Measurements from ENCODE around the gene MRPL28.
A peak's percentile ranks its signal among the peaks of the same experiment; 100 is the strongest.

Gene MRPL28

DNA sequence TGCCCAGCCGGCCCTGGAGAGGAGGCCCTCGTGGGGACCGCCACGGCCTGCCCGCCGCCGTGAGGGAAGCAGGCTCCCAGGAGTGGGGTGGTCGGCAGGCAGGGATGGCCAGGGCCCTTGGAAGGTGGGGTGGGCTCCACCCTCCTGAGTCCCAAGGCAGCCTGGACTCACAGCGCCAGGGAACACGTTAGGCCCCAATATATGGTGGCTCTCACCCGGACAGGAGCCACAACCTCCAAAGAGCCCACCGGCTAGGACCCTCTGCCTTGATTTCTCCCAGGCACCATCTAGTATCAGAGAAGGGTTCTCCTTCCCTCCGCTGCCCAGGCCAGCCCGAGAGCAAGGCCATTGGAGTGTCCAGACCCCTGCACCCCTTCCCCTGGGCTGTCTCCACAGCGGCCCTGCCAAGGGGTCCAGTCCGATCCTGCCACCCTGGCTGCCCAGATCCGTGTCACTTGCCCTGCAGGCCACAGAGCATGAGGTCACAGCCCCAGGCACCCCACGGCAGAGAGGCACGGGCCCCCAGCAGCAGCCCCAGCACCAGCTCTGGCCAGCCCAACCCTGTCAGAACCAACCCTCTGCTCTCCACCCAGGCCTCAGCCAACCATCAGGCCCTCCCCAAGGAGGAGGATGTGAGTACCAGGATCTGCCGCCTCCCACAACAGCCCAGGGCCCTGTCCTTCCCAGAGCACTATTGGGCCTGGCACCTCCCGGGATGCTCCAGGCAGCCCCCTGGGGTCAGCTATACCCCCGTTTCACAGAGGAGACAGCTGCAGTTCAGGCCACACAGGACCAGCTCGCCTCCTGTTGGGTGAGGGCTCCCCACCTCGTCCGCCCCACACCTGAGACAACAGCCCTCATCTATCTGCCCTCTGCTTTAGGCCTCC lies 16.7 kb downstream of the MRPL28 start:
- Histone ChIP-seq H3K79me2 (ENCODE audit: insufficient read depth, low read length) (peaks cover 19% of the 10 kb centered on the region; the same call in 1 of the 2 replicates), H3K4me3 (ENCODE audit: insufficient read depth, low read length, poor library complexity, severe bottlenecking) (peak overlapping the region; percentile 45), H3K9ac (ENCODE audit: low read length) (peak overlapping the region; percentile 17; the same call in 1 of the 2 replicates), H3K36me3 (ENCODE audit: low read length) (no peaks in the 10 kb centered on the region), H2AFZ (ENCODE audit: low read depth, low read length, severe bottlenecking) (peak overlapping the region; percentile 77), H3K27ac (ENCODE audit: low read depth, low read length) (no peak overlapping the region), H3F3A (ENCODE audit: insufficient read depth) (no peaks in the 10 kb centered on the region), H3K4me2 (ENCODE audit: low read depth, low read length, poor library complexity, severe bottlenecking) (peak overlapping the region; percentile 52), H4K20me1 (ENCODE audit: low read depth, low read length) (no peaks in the 10 kb centered on the region), H3K27me3 (ENCODE audit: low read length) (no peaks in the 10 kb centered on the region), H3K9me3 (ENCODE audit: insufficient read depth, low read length) (no peaks in the 10 kb centered on the region), H3K9me2 (replicated peaks; ENCODE audit: insufficient read depth, low read length) (no peaks in the 10 kb centered on the region)
- no peak for TF ChIP-seq EZH2phosphoT487 (conservative IDR thresholded peaks at IDR 0.05; ENCODE audit: low read length)
- TF ChIP-seq, protein P1, sequence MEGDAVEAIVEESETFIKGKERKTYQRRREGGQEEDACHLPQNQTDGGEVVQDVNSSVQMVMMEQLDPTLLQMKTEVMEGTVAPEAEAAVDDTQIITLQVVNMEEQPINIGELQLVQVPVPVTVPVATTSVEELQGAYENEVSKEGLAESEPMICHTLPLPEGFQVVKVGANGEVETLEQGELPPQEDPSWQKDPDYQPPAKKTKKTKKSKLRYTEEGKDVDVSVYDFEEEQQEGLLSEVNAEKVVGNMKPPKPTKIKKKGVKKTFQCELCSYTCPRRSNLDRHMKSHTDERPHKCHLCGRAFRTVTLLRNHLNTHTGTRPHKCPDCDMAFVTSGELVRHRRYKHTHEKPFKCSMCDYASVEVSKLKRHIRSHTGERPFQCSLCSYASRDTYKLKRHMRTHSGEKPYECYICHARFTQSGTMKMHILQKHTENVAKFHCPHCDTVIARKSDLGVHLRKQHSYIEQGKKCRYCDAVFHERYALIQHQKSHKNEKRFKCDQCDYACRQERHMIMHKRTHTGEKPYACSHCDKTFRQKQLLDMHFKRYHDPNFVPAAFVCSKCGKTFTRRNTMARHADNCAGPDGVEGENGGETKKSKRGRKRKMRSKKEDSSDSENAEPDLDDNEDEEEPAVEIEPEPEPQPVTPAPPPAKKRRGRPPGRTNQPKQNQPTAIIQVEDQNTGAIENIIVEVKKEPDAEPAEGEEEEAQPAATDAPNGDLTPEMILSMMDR (IDR thresholded peaks at IDR 0.05; ENCODE audit: insufficient read depth, low read length, poor library complexity, severe bottlenecking) = no peak

DNA sequence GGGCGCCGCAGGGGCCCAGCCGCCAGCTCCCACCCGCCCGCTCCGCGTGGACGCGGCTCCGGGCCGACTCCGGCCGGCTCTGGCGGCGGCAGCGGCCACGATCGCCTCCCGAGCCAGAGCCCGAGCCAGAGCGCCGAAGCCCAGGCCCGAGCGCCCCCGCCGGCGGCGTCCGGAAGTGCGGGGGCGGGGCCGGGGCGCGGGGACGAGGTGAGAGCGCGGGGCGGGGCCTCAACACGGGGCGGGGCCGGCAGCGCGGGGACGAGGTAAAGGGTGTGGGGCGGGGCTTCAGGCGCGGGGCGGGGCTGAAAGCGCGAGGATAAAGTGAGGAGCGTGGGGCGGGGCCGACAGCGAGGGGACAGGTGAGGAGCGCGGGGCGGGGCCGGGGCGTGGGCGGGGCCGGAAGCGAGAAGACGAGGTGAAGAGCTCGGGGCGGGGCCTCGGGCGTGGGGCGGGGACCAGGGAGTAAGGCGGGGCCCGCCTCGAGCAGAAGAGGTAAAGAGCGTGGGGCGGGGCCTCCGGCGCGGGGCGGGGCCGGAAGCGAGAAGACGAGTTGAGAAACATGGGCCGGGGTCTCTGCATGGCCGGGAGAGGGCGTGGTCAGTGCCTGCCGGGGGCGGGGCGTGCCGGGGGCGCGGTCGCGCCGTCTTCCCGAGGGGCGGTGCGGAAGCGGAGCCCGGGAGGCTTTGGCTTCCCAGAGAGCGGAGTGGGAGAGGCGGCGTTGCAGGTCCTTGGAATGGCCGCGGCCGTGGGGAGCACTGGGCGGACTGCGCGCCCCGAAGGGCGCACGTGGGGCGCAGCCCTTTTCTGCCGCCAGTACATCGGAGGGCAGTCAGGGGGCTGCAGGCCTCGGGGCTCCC lies 17.6 kb downstream of the MRPL28 start, which contains the start of gene AXIN1:
Gene AXIN1, minus strand, starts transcription at position 177 of the 857 bp plus-strand sequence. CDS start 5,698 bp downstream, outside the sequence.
- TF ChIP-seq EZH2phosphoT487 (conservative IDR thresholded peaks at IDR 0.05; ENCODE audit: low read length) = no peak
- TF ChIP-seq, protein P1 (IDR thresholded peaks at IDR 0.05; ENCODE audit: insufficient read depth, low read length, poor library complexity, severe bottlenecking) = peak; percentile 23
- no peaks in the 10 kb centered on the region for H3K36me3 ChIP-seq (ENCODE audit: low read length)
- H3K4me3 ChIP-seq (ENCODE audit: insufficient read depth, low read length, poor library complexity, severe bottlenecking) = peak within 1 kb of the TSS; percentile 89
- H3K27ac ChIP-seq (ENCODE audit: low read depth, low read length) = no peak within 1 kb of the TSS
- H3K79me2 ChIP-seq (ENCODE audit: insufficient read depth, low read length) = peaks cover 25% of the 10 kb centered on the region
- H3K9me2 ChIP-seq (replicated peaks; ENCODE audit: insufficient read depth, low read length) = no peaks in the 10 kb centered on the region
- no peaks in the 10 kb centered on the region for H4K20me1 ChIP-seq (ENCODE audit: low read depth, low read length)
- no peaks in the 10 kb centered on the region for H3F3A ChIP-seq (ENCODE audit: insufficient read depth)
- H2AFZ ChIP-seq (ENCODE audit: low read depth, low read length, severe bottlenecking) = peak within 1 kb of the TSS; percentile 77
- H3K9me3 ChIP-seq (ENCODE audit: insufficient read depth, low read length) = no peaks in the 10 kb centered on the region
- H3K27me3 ChIP-seq (ENCODE audit: low read length) = no peaks in the 10 kb centered on the region
- peak within 1 kb of the TSS; percentile 84 for H3K9ac ChIP-seq (ENCODE audit: low read length)
- H3K4me2 ChIP-seq (ENCODE audit: low read depth, low read length, poor library complexity, severe bottlenecking) = peak within 1 kb of the TSS; percentile 90

GRCh38 chr16:351804-352520 lies 18.4 kb downstream of the MRPL28 start:
- Histone ChIP-seq H2AFZ (ENCODE audit: low read depth, low read length, severe bottlenecking) (peak overlapping the region; percentile 71), H3K4me3 (ENCODE audit: insufficient read depth, low read length, poor library complexity, severe bottlenecking) (peak overlapping the region; percentile 89), H3K27ac (ENCODE audit: low read depth, low read length) (no peak overlapping the region), H3K9me2 (replicated peaks; ENCODE audit: insufficient read depth, low read length) (no peaks in the 10 kb centered on the region), H3K9me3 (ENCODE audit: insufficient read depth, low read length) (no peaks in the 10 kb centered on the region), H3F3A (ENCODE audit: insufficient read depth) (no peaks in the 10 kb centered on the region), H3K4me2 (ENCODE audit: low read depth, low read length, poor library complexity, severe bottlenecking) (peak overlapping the region; percentile 90), H4K20me1 (ENCODE audit: low read depth, low read length) (no peaks in the 10 kb centered on the region), H3K27me3 (ENCODE audit: low read length) (no peaks in the 10 kb centered on the region), H3K79me2 (ENCODE audit: insufficient read depth, low read length) (peaks cover 31% of the 10 kb centered on the region), H3K36me3 (ENCODE audit: low read length) (no peaks in the 10 kb centered on the region), H3K9ac (ENCODE audit: low read length) (peak overlapping the region; percentile 84)
- TF ChIP-seq, protein P1 (IDR thresholded peaks at IDR 0.05; ENCODE audit: insufficient read depth, low read length, poor library complexity, severe bottlenecking) = no peak
- TF ChIP-seq EZH2phosphoT487 (conservative IDR thresholded peaks at IDR 0.05; ENCODE audit: low read length) = no peak
